Liver (tissue), 9 donors: ENCODE data around the gene DDA1. TPM values are rescaled to one million over a fixed set of nuclear protein-coding genes. Genes with fewer than 3 reads are reported as not detected.

ENCODE experiments used
- DNase-seq: peaks from one replicate; pipeline ENCODE4 v3.0.0-alpha.2; 2017; ENCODE audit warnings: low spot score
- H3K27ac ChIP-seq, 2 donors: one replicate each; pipeline ENCODE4 v1.7.0; 2013; ENCODE audit warnings: inconsistent platforms in 2 of 2, low read length in 2 of 2, control low read depth in 1 of 2, low read depth in 1 of 2, mild to moderate bottlenecking in 1 of 2
- H3K27me3 ChIP-seq, 4 donors: one replicate each; pipeline versions ENCODE4 v1.6.1 to v1.7.0; 2013; ENCODE audit warnings: low read length in 3 of 4, inconsistent platforms in 1 of 4, mild to moderate bottlenecking in 1 of 4, moderate library complexity in 1 of 4; ENCODE audit not compliant: control insufficient read depth in 4 of 4, insufficient read depth in 4 of 4
- H3K36me3 ChIP-seq, 4 donors: one replicate each; pipeline versions ENCODE4 v1.6.1 to v1.7.0; 2013; ENCODE audit warnings: low read length in 3 of 4, mild to moderate bottlenecking in 3 of 4, low read depth in 1 of 4, moderate library complexity in 1 of 4; ENCODE audit not compliant: control insufficient read depth in 4 of 4, insufficient read depth in 3 of 4
- H3K4me1 ChIP-seq, 4 donors: one replicate each; pipeline versions ENCODE4 v1.6.1 to v1.7.0; 2013; ENCODE audit warnings: low read length in 3 of 4, mild to moderate bottlenecking in 3 of 4, moderate library complexity in 1 of 4; ENCODE audit not compliant: control insufficient read depth in 4 of 4, insufficient read depth in 4 of 4
- H3K4me3 ChIP-seq, 3 donors: one replicate each; pipeline versions ENCODE4 v1.6.1 to v1.7.0; 2013; ENCODE audit warnings: low read length in 3 of 3, control low read depth in 1 of 3, low read depth in 1 of 3, mild to moderate bottlenecking in 1 of 3
- H3K9ac ChIP-seq, 2 donors: one replicate each; pipeline ENCODE4 v1.7.0; 2013; ENCODE audit warnings: low read length in 2 of 2, mild to moderate bottlenecking in 2 of 2, moderate library complexity in 2 of 2, control low read depth in 1 of 2, low read depth in 1 of 2
- H3K9me3 ChIP-seq, 4 donors: one replicate each; pipeline versions ENCODE4 v1.6.1 to v1.7.0; 2013; ENCODE audit warnings: low read length in 3 of 4; ENCODE audit not compliant: control insufficient read depth in 4 of 4
- CTCF ChIP-seq: fragments of 150-350 bp; IDR thresholded peaks from 2 replicates; pipeline ENCODE4 v1.5.1; 2017; ENCODE audit warnings: improper control_type of control experiment, low read depth, low read length; ENCODE audit not compliant: missing input control
- FOXA1 ChIP-seq: IDR thresholded peaks from 2 replicates; pipeline ENCODE4 v1.6.1; 2016; ENCODE audit warnings: antibody characterized with exemption
- FOXA2 ChIP-seq: IDR thresholded peaks from 2 replicates; pipeline ENCODE4 v1.6.1; 2016; ENCODE audit warnings: antibody characterized with exemption
- GABPA ChIP-seq, 2 donors: IDR thresholded peaks in 1 of 2; conservative IDR thresholded peaks in 1 of 2; 2 replicates each; pipeline ENCODE4 v1.6.1; 2016; ENCODE audit warnings: antibody characterized with exemption in 2 of 2, mild to moderate bottlenecking in 1 of 2, moderate library complexity in 1 of 2
- HNF4A ChIP-seq, 2 donors: conservative IDR thresholded peaks; 2 replicates each; pipeline ENCODE4 v1.6.1; 2016; ENCODE audit warnings: antibody characterized with exemption in 2 of 2, mild to moderate bottlenecking in 2 of 2
- HNF4G ChIP-seq: IDR thresholded peaks from 2 replicates; pipeline ENCODE4 v1.6.1; 2016; ENCODE audit warnings: antibody characterized with exemption
- JUND ChIP-seq, 2 donors: IDR thresholded peaks; 2 replicates each; pipeline ENCODE4 v1.6.1; 2016; ENCODE audit warnings: antibody characterized with exemption in 2 of 2
- MAX ChIP-seq: IDR thresholded peaks from 2 replicates; pipeline ENCODE4 v1.6.1; 2016; ENCODE audit warnings: antibody characterized with exemption
- NR2F2 ChIP-seq: IDR thresholded peaks from 2 replicates; pipeline ENCODE4 v1.6.1; 2016; ENCODE audit warnings: antibody characterized with exemption
- RAD21 ChIP-seq, 2 donors: IDR thresholded peaks; 2 replicates each; pipeline ENCODE4 v1.6.1; 2016; ENCODE audit warnings: antibody characterized with exemption in 2 of 2, mild to moderate bottlenecking in 2 of 2
- REST ChIP-seq: IDR thresholded peaks from 2 replicates; pipeline ENCODE4 v1.6.1; 2016; ENCODE audit warnings: antibody characterized with exemption, mild to moderate bottlenecking
- SP1 ChIP-seq: IDR thresholded peaks from 2 replicates; pipeline ENCODE4 v1.6.1; 2018; ENCODE audit warnings: antibody characterized with exemption, mild to moderate bottlenecking
- TAF1 ChIP-seq: conservative IDR thresholded peaks from 2 replicates; pipeline ENCODE4 v1.6.1; 2016; ENCODE audit warnings: antibody characterized with exemption, mild to moderate bottlenecking
- YY1 ChIP-seq: IDR thresholded peaks from 2 replicates; pipeline ENCODE4 v1.6.1; 2016; ENCODE audit warnings: antibody characterized with exemption, mild to moderate bottlenecking
- ZBTB33 ChIP-seq: IDR thresholded peaks from 2 replicates; pipeline ENCODE4 v1.6.1; 2016; ENCODE audit warnings: antibody characterized with exemption
- WGBS: extraction: QIAGEN DNeasy Blood & Tissue Kit; methylation state at CpG from one replicate; pipeline ENCODE4 v1.1.7; 2013; 5-methylcytosine and 5-hydroxymethylcytosine counted together
- polyA plus RNA-seq, 2 donors: library from polyadenylated mRNA; stranded (reverse) in 1 of 2; unstranded in 1 of 2; fragments of 200-250 nt in 1 of 2; fragments of >200 nt in 1 of 2; fragmentation: Nextera tagmentation in 1 of 2; extraction: Ambion mirVana in 1 of 2; gene quantifications; one replicate each; pipeline versions ENCODE4 v1.2.1 to v1.2.3, GENCODE V29; 2013 to 2015
- total RNA-seq, 2 donors: library from RNA; depleted of rRNA; stranded (reverse); fragments of >200 nt; gene quantifications; one replicate each; pipeline ENCODE4 v1.2.3, GENCODE V29; 2014
- donor health status: healthy.
- donor health status: healthy.
- donor health status: healthy.
- donor health status: healthy.
- donor health status: healthy.

Gene DDA1
- total and polyA plus RNA-seq, 4 donors, result 7.9 to 37.9 (median 20.8) TPM

- H3K9ac ChIP-seq, result no peak overlapping the region
- no peak overlapping the region for H3K4me3 ChIP-seq
- no peak for DNase-seq
- H3K9me3 ChIP-seq, result no peaks in the 10 kb centered on the region
- H3K27me3 ChIP-seq, result no peaks in the 10 kb centered on the region
- 90% methylated on average over 16 of the region's 16 CpGs for WGBS
- peaks cover 0 to 2% (median 1%) of the 10 kb centered on the region in 4 donors for H3K4me1 ChIP-seq
- TF ChIP-seq ZBTB33 (no peak), JUND (IDR thresholded peaks at IDR 0.05) (no peak), FOXA2 (no peak), TAF1 (no peak), MAX (no peak), YY1 (no peak), CTCF (no peak), SP1 (no peak), HNF4G (no peak), NR2F2 (no peak), HNF4A (conservative IDR thresholded peaks at IDR 0.05) (no peak)
- H3K27ac ChIP-seq, result no peak overlapping the region
- no peaks in the 10 kb centered on the region for H3K36me3 ChIP-seq
These were observed 46.8 kb upstream of the DDA1 start for GRCh38 chr19:17262557-17262956.

GRCh38 chr19:17263712-17264640 is 45.4 kb upstream of the DDA1 start:
- H3K27me3 ChIP-seq, result no peaks in the 10 kb centered on the region
- H3K4me1 ChIP-seq, result peaks cover 3 to 11% (median 10%) of the 10 kb centered on the region in 4 donors
- 82% methylated on average over 23 of the region's 23 CpGs for WGBS
- peak overlapping the region in 1 of 3 donors; percentile 7 for H3K4me3 ChIP-seq
- H3K27ac ChIP-seq, result peak overlapping the region in 1 of 2 donors; percentile 46
- peaks cover 0 to 2% (median 0%) of the 10 kb centered on the region in 4 donors for H3K36me3 ChIP-seq
- no peaks in the 10 kb centered on the region for H3K9me3 ChIP-seq
- H3K9ac ChIP-seq, result peak overlapping the region in 1 of 2 donors; percentile 36
- no peak for DNase-seq
- TF ChIP-seq ZBTB33 (no peak), HNF4G (no peak), FOXA1 (no peak), JUND (IDR thresholded peaks at IDR 0.05) (no peak), RAD21 (IDR thresholded peaks at IDR 0.05) (no peak), GABPA (IDR thresholded peaks at IDR 0.05 in 1 of 2, conservative IDR thresholded peaks at IDR 0.05 in 1 of 2) (no peak), REST (no peak), CTCF (no peak)
